GM12872 (cell line): ENCODE data around the gene POLRMT.

ENCODE experiments used
- CTCF ChIP-seq: IDR thresholded peaks from 3 replicates; pipeline ENCODE4 v1.5.1; 2011; ENCODE audit warnings: low read depth, mild to moderate bottlenecking, low read length, moderate library complexity; ENCODE audit not compliant: insufficient read depth

POLRMT gene

DNA sequence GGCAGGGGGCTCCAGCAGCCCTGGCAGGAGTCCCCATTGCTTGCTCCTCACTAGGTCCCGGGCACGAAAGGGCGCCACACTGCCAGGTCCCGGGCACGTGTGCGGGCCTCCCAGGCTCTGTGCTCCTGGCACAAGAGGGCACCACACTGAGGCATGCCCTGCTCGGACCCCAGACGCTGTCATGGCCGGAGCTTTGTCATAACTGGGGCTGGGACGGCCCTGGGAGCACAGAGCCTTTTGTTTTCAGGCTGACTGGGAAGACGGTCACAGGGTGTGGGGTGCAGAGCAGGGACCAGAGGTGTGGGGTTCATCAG, 53.5 kb downstream of the POLRMT start:
- TF ChIP-seq CTCF: no peak

DNA sequence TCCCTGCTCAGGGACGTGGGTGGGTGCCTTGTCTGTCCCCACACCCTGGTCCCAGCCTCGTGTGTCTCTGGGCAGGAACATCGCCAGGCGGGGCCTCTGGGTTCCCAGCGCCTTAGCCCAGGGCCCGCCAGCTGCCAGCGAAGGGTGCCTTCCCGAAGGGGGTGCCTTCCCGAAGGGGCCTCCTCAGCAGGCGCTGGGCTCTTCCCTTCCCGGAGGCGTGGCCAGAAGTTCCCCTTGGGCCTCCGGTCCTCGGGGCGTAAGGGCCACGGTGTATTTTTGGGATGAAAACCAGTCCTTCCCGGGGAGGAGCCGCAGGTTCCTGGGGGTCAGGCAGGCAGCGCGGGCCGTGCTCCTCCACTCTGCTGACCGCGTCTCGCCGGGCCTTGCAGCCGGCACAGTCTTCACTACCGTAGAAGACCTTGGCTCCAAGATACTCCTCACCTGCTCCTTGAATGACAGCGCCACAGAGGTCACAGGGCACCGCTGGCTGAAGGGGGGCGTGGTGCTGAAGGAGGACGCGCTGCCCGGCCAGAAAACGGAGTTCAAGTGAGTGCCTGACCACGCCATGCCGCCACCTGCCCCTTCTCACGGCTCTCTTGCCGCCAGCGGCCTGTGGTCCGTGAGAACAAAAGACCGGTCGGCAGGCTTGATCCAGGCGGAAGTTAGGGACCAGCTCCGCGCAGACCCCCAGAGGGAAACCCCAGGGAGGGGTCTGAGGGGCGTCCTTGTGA, 54.1 kb downstream of the POLRMT start:
- no peak for TF ChIP-seq CTCF

DNA sequence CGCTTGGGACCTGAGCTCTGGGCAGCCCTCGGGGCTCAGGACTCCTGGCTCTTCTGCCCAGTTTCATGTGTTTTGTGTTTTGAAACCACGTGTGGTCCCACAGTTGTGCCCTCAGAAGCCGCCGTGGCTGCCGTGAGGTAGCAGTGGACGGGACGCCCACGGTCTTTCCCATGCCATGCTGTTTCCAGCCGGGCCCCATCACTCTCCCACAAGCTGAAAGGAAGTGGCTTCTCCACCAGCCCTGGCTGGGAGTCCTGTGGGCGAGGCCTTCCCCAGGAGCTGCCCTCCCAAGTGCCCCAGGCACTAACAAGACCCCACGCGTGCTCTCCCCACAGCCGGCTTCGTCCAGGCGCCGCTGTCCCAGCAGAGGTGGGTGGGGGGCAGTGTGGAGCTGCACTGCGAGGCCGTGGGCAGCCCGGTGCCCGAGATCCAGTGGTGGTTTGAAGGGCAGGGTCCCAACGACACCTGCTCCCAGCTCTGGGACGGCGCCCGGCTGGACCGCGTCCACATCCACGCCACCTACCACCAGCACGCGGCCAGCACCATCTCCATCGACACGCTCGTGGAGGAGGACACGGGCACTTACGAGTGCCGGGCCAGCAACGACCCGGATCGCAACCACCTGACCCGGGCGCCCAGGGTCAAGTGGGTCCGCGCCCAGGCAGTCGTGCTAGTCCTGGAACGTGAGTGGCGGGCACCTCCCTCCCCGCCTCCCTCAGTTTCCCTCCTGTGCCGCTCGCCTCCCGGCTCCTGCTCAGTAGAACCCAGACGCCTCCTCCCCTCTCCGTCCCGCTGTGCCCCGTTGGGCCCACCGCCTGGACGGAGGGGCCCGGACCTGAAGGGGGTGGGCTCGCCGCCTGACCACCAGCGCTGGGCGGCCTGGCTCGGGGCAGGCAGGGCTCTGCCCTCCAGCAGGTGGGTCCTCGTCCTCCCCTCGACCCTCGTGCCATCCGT, 55.6 kb downstream of the POLRMT start:
- TF ChIP-seq CTCF: no peak

GRCh38 chr19:576768-577438, 56.4 kb downstream of the POLRMT start:
- no peak for TF ChIP-seq CTCF

GRCh38 chr19:575527-576506, 57.5 kb downstream of the POLRMT start:
- TF ChIP-seq CTCF: no peak

- TF ChIP-seq CTCF: no peak
Measured at GRCh38 chr19:574658-575526, 58.4 kb downstream of the POLRMT start.
